Endodermal cell (in vitro differentiated cells): ENCODE results near the gene KIDINS220. TPM values are rescaled to one million over a fixed set of nuclear protein-coding genes. Genes with fewer than 3 reads are reported as not detected.

ENCODE experiments used
- DNase-seq: peaks from one replicate; pipeline ENCODE4 v3.0.0-alpha.2; 2017
- H3K27ac ChIP-seq: 2 replicates; pipeline ENCODE4 v1.5.1; 2013; ENCODE audit warnings: mild to moderate bottlenecking, low read depth, low read length, moderate library complexity
- H3K27me3 ChIP-seq: 2 replicates; pipeline ENCODE4 v1.6.1; 2013; ENCODE audit warnings: mild to moderate bottlenecking, low read length, moderate library complexity; ENCODE audit not compliant: insufficient read depth, control insufficient read depth, poor library complexity, severe bottlenecking
- H3K36me3 ChIP-seq: 2 replicates; pipeline ENCODE4 v1.7.0; 2013; ENCODE audit warnings: mild to moderate bottlenecking, low read length, moderate library complexity; ENCODE audit not compliant: control insufficient read depth, insufficient read depth
- H3K4me1 ChIP-seq: one replicate; pipeline ENCODE4 v1.7.0; 2013; ENCODE audit warnings: low read length; ENCODE audit not compliant: control insufficient read depth, insufficient read depth
- H3K4me3 ChIP-seq: 2 replicates; pipeline ENCODE4 v1.5.1; 2013; ENCODE audit warnings: mild to moderate bottlenecking, low read length, moderate library complexity
- H3K9ac ChIP-seq: 2 replicates; pipeline ENCODE4 v1.6.1; 2013; ENCODE audit warnings: mild to moderate bottlenecking, low read length, moderate library complexity; ENCODE audit not compliant: poor library complexity, severe bottlenecking; ENCODE audit errors: extremely low read depth
- H3K9me3 ChIP-seq: 2 replicates; pipeline ENCODE4 v1.6.1; 2013; ENCODE audit warnings: mild to moderate bottlenecking, low read length, moderate library complexity; ENCODE audit not compliant: control insufficient read depth
- H3K27ac Mint-ChIP-seq: 2 replicates; pipeline ENCODE4 v1.8.0; 2020; ENCODE audit warnings: mixed read lengths
- H3K27me3 Mint-ChIP-seq: 2 replicates; pipeline ENCODE4 v1.8.0; 2021; ENCODE audit warnings: mild to moderate bottlenecking, mixed read lengths; ENCODE audit not compliant: insufficient read depth
- H3K36me3 Mint-ChIP-seq: 2 replicates; pipeline ENCODE4 v1.8.0; 2020; ENCODE audit warnings: low read depth, mixed read lengths
- H3K4me1 Mint-ChIP-seq: 2 replicates; pipeline ENCODE4 v1.8.0; 2020; ENCODE audit warnings: mixed read lengths
- H3K4me3 Mint-ChIP-seq: 2 replicates; pipeline ENCODE4 v1.8.0; 2020; ENCODE audit warnings: mild to moderate bottlenecking, moderate library complexity, mixed read lengths
- H3K9me3 Mint-ChIP-seq: 2 replicates; pipeline ENCODE4 v1.8.0; 2020; ENCODE audit warnings: mild to moderate bottlenecking, mixed read lengths
- CTCF ChIP-seq: fragments of 200-600 bp; sonication (generic); conservative IDR thresholded peaks from 2 replicates; pipeline ENCODE4 v1.5.0; 2021; ENCODE audit warnings: antibody characterized with exemption, mild to moderate bottlenecking
- WGBS, 2 experiments: methylation state at CpG; one replicate each; pipeline versions ENCODE4 v1.1.5 to v1.1.7; 2013; ENCODE audit warnings: missing lambda C conversion rate in 2 of 2, mixed read lengths in 1 of 2; ENCODE audit not compliant: insufficient coverage in 1 of 2, insufficient read length in 1 of 2; 5-methylcytosine and 5-hydroxymethylcytosine counted together
- total RNA-seq, 2 donors: library from RNA; stranded (reverse); fragmentation: NEBNext Ultra II Directional in 1 of 2; extraction: Animal tissue kit (Norgen Biotek cat#: 25700) in 1 of 2; gene quantifications; 2 replicates in 1 of 2; 3 replicates in 1 of 2; pipeline ENCODE4 v1.2.1, GENCODE V29; 2021

Gene KIDINS220
- total RNA-seq, 2 donors from 2014 or later, result 33.8 to 35.2 TPM

- no peak overlapping the region for H3K27ac Mint-ChIP-seq
- H3K9me3 ChIP-seq, result no peaks in the 10 kb centered on the region
- H3K4me1 Mint-ChIP-seq, result no peaks in the 10 kb centered on the region
- H3K27me3 Mint-ChIP-seq, result no peaks in the 10 kb centered on the region
- no peak overlapping the region for H3K4me3 ChIP-seq
- no peak for TF ChIP-seq CTCF
- H3K36me3 ChIP-seq, result peaks cover 41% of the 10 kb centered on the region
- DNase-seq, result no peak
- no peaks in the 10 kb centered on the region for H3K4me1 ChIP-seq
- no peak overlapping the region for H3K9ac ChIP-seq
- no peak overlapping the region for H3K4me3 Mint-ChIP-seq
- H3K36me3 Mint-ChIP-seq, result peaks cover 15% of the 10 kb centered on the region
- no peaks in the 10 kb centered on the region for H3K27me3 ChIP-seq
- no peak overlapping the region for H3K27ac ChIP-seq
- no peaks in the 10 kb centered on the region for H3K9me3 Mint-ChIP-seq
- 100% methylated on average over 1 of the region's 1 CpG; no CpG with 5 or more reads in 1 of the 2 experiments for WGBS, 2 experiments
These were observed 20.2 kb downstream of the KIDINS220 start for GRCh38 chr2:8817221-8817620.

GRCh38 chr2:8806885-8807704 lies 30.3 kb downstream of the KIDINS220 start:
- Mint-ChIP-seq H3K9me3 (no peaks in the 10 kb centered on the region), H3K27ac (no peak overlapping the region)

More at GRCh38 chr2:8806885-8807704, 30.3 kb downstream of the KIDINS220 start:
- peaks cover 60% of the 10 kb centered on the region for H3K36me3 ChIP-seq
- H3K4me1 Mint-ChIP-seq, result peaks cover 5% of the 10 kb centered on the region
- no peak overlapping the region for H3K27ac ChIP-seq
- no peaks in the 10 kb centered on the region for H3K27me3 ChIP-seq
- no peaks in the 10 kb centered on the region for H3K27me3 Mint-ChIP-seq
- peaks cover 48% of the 10 kb centered on the region for H3K36me3 Mint-ChIP-seq
- no peak overlapping the region for H3K4me3 Mint-ChIP-seq
- no peak for DNase-seq
- WGBS, 2 experiments, result 92 to 93% methylated on average over 4 to 6 of the region's 6 CpGs
- no peaks in the 10 kb centered on the region for H3K9me3 ChIP-seq
- H3K4me3 ChIP-seq, result no peak overlapping the region
- H3K4me1 ChIP-seq, result peaks cover 4% of the 10 kb centered on the region
- H3K9ac ChIP-seq, result no peak overlapping the region
- TF ChIP-seq CTCF, result no peak
